CD1c-positive myeloid dendritic cell (primary cell): ENCODE measurements around the gene TTC32.

Experiments
- DNase-seq: peaks from one replicate; pipeline ENCODE4 v3.0.0-alpha.2; 2016; ENCODE audit errors: extremely low spot score

TTC32 gene

DNA sequence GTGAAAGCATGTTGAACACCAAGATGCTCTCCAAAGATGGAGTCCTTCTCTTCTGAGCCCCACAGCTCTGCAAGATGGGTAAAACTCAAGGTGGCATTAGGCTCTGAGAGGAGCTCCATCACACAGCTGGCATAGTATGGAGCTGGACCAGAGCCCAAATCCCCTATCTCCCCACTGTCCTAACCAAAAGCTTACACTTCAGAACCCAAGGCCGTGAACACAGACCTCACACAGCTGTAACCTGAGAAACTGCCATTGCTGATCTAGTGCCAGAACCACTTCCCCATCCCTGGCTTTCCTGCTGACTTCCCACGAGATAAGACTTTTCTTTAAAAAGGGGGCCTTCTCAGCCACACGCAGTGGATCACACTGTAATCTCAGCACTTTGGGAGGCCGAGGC, 25.0 kb downstream of the TTC32 start:
- no peak for DNase-seq

DNA sequence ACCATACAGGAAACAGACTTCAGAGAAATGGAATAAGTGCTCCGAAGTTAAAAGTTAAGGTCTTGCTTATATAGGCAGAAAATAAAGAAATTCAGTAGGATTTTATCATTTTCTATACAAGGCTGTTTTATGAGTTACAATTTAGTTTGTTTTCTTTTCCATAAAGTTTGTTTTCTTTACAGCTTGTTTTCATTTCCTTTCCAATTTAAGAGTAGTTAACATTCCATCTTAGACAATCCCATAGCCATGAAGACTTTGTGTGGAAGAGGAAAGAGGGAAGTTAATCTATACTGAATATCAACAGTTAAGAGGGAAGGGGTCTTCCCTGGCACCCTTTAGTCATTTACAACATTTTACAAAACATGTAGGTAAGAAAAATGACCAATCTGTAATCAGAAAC, 26.5 kb downstream of the TTC32 start:
- DNase-seq = no peak

DNA sequence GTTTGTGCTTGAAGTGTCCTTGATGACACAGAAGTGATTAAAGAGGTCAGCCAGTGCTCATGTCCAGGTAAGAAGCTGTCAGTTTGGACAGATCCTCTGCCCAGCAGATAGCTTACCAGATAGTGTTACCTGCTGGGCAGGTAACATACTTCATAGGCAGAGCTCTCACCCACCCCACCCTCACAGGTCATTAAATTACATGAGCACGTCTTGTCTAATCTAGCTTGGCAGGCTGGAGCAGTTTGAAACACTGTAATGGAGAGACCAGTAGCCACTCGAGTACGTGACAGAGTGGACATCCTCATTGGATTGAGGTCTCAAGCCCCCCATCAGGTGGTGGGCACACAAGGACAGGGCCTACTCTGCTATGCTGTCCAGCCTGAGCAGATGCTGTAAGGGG, 27.1 kb downstream of the TTC32 start:
- no peak for DNase-seq

DNA sequence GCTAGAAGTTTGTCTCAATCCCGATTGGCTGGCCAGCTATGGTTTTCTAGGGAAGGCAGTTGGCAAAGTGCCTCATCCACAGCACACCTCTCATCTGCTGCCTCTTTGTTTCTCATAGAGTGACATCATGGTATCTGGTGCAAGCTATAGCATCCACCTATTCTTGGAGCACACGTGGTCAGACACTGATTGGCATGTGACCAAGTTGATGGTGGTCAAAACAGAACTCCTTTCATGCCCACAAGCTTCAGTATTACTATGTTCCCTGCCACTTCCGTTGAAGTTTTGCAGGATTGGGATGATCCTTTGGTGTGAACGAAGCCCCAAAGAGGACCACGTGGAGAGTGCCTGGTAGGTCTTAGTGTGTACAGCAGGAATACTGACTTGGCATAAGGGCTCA, 28.8 kb downstream of the TTC32 start:
- DNase-seq = no peak

DNA sequence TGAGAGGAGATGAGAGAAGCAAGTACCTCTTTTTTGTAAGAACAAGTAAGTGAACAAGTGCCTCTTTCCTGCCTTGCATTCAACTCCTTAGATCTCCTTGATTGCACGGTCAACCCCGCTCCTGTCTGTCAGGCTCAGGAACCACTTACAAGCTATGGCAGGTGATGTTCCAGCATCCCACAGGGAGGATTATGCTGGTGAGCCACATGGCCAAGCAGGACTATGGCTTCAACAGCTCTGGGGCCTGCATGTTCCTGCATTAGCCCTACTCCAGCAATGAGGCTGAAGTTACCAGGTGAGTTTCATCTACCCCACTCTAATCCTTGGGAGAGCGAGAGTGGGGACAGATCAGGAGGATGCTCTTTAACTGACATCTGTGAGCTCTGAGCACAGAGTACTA, 29.5 kb downstream of the TTC32 start:
- no peak for DNase-seq

DNA sequence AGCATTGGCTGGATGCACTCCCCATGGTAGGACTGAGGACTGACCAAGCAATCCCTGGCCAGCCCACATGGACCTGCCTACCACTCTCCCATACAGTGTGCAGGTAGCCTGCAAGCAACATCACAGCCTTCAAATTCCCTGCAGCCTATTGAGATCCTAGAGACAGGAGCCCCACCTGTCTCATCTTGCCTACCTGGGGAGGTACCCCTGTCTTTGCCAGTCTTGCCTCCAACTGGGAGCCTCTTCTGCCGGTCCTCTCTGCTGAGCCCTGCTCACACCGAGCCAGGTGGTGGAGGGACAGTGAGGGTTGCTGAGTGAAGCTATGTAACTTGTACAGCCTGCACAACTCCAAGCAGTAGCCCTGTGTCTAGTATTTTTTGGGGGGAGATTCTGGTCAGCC, 29.9 kb downstream of the TTC32 start:
- DNase-seq = no peak

DNA sequence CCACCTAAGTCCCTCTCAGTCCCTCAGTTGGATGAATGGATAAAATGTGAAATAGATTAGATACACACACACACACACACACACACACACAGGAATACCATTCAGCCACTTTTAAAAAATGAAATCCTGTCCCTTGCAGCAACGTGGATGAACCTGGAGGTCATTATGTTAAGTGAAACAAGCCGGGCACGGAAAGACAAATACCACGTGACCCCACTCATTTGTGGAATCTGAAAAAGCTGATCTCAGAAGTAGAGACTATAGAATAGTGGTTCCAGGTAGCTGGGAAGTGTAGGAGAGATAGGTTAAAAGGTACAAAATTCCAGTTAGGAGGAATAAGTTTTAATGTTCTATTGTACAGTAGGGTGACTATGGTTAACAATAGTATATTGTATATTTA, 31.0 kb downstream of the TTC32 start:
- DNase-seq = no peak

DNA sequence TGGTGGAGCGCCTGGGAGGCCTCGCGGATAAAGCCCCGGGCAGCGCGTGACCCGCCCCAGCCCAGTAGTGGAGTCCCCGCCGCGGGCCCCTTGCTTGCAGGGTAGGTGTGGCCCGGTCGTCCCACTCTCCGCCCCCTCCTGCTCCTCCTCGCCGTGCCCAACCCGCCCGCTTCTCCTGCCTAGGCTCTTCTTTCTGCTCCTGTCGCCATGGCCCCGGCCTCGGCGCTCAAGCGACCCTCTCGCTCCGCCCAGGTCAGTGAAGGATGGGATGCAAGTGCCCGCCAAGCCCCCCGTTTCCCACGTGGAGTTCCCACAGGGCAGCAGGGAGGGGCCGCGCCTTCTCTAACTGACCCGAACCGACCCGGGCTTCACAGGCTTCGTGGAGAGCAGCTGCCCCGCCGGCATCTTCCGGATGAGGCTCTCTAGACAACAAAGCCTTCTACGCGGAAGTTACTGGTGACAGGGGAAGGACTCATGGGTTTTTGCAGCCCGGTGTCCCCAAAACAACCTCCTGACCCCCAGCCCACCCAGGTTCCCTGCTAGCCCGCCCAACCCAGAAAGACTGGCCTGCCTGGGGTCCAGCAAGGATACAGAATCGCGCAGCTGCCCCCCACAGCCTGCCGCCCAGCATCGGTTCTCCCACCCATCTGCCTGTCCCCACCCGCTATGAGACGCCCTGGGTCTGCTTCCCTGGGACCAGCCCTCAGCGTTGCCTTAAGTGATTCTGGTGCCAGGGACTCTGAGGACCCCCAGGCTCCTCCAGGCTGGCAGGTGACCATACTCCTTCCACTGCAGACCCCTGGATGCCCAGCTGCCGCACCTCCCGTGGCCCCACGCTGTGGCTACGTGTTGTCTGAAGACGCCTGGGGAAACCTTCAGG, 32.8 kb downstream of the TTC32 start:
- DNase-seq = peak; percentile 27

DNA sequence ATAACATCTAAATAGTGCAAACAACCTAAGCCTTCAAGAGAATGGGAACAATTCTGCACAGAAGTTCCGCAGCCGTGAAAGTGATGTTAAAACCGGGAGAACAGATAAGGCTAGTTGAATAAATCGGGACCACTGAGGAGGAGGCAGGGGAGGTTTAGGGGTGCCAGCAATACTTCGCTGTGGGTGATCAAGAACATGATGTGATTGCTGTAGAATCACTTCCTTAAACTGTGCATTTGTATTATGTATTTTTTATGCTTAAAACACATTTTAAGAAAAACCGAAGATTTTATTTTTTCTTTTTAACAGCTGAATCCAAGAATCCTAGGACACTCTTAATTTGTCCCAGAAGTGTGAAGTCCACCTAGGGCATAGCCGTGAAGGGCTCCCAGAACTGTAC, 33.6 kb downstream of the TTC32 start:
- DNase-seq = no peak

DNA sequence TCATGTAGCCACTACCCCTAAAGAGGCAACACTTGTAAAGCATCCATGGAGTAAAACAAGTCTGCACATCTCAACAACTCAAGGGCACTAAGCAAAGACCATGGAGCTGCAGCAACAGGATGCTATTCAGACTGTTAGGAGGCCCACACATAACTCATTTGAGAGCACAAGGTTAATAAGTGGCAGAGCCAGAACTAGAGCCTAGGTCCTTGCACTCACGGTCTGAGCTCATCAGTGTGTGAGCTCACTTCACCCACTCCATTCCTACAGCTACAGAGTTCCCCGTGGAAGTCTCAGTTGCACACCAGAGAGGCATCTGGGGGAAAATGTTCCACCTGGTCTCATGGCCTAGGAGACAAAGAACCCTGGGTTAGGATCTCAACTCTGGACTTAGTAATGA, 35.0 kb downstream of the TTC32 start:
- DNase-seq = no peak

DNA sequence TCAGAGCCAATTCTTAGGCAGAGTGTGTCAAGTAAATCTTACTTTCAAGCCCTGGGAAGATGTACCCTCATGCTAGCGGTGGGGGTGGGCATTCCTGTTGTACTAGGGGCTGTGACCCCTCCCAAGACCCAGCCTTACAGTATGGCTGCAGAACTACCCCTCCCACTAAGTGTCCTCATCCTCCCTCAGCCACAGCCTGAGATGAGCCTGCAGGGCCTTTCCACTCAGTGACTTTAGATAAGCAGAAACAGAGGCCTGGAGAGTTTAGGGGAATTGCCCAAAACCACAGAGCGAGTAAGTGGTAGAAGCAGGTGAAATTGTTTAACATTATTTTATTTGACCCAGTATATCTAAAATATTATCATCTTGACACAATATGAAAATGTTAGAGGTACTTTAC, 36.6 kb downstream of the TTC32 start:
- no peak for DNase-seq

DNA sequence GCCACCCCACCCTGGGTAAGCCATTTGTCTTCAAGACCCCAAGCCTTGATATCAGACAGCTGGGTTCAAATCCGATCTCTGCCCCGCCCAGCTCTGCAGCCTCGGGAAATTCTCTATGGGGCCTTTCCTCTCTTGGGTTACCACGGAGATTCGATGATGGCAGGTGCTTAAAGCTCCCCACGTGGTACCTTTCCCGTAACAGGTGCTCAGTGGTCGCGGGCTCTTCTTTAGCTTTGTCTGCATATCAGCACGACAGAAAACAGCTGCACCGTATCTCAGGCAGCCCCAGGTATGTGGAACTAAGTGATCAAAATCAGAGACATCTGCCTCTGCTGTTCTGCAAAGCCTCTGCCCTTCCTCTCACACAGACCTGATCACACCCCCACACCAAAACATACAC, 37.4 kb downstream of the TTC32 start:
- DNase-seq = no peak

DNA sequence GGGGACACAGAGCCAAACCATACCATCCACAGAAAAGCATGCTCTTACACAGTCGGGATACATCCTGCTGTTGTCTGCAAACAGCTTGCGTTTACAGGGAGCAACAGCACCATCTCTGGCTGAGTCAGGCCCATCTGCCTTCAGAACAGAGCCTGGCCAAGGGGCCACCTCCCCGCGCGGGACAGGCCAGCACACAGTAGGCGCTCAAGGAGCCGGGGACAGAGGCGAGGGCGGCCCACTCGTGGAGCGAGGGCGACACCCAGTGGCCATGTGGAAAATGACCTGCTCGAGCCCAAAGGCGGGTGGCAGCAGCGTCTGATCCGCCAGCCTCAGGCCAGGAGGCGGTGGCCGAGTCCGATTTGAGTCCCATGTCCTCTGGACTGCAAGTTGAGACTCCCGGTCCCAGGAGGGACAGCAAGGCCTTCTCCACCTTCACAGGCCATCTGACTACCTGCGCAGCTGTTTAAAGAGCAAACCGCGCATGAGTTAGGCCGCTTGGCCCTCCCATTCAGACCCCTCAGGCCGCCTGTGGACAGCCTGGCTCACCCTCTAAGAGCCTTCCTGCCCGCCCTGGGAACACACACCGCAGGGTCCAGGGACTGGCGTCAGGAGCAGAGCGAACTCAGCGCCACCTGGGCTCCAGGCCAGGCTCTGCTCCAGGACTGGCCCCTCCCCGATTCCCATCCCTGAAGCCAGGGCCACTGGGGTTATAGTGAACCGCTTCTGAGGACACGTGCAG, 38.3 kb downstream of the TTC32 start:
- peak; percentile 74 for DNase-seq

DNA sequence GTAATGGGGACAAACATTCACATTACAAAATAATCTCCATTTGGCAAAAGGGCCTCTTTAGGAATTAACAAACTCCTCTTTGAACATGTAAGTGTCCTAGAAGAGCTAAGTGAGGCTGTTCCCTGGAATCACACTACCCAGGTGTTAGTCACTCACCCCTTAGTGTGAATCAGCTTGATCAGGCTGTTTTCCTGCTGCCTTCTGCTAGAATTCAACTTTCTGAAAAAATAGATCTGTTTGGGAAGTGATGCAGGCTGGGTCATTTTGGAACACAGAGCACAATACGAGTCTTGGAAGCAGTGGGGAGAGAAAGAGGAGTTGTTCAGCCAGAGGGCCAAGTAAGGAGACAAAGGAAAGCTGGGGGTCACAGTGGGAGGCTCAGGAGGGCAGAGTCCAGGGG, 40.0 kb downstream of the TTC32 start:
- no peak for DNase-seq

DNA sequence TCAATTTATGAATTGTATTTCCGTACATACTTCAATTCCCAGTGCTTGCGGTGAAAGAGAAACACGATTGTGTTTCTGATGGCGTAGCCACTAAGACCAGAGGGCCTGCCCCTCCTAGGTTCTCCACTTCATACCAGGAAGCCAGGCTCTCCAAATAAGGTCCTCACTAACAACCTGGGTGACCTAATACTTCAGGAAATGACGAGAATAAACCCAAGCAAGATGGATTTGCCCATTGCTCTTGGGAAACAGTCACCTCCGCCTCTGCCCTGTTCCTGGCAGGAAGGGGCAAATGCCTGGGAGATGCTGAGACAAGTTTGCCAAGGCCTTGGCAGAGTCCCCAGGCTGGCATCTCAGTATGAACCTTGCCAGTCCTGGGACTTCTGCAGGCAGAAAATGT, 41.8 kb downstream of the TTC32 start:
- no peak for DNase-seq

DNA sequence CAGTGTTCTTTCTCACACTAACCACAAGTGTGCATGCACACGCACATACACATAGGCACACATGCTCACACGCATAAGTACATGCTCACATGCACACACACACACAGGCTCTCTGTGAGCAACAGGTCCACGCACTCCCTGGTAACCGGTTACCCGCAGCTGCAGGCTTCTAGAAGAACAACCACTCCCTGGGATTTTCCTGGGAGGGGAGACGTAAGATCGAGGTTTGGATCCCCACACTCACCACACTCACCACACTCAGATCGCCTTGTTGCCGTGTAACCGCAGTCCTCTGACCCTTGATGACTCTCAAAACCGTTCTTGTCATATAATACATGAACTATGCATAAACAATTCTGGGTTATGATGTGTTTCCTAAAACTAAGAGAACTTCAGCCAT, 42.2 kb downstream of the TTC32 start:
- DNase-seq = no peak

DNA sequence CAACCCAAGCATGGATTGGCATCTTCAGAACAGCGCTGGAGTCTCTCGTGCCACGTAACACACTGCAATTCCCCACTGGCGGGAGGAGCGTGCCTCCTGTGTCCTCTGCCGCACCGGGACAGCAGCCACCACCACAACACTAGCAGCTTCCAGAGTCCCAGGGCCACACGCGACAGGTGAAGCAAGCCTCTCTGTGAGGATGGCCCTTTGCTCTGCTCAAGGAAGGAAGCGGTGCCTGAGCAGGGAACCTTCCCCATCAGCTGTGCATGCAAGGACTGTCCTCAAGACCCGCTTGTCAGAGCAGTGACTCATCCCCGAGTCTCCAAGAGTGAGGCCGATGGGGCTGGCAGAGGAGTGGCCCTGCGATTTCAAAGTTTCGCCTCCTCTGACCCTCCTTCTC, 44.0 kb downstream of the TTC32 start:
- DNase-seq = no peak

DNA sequence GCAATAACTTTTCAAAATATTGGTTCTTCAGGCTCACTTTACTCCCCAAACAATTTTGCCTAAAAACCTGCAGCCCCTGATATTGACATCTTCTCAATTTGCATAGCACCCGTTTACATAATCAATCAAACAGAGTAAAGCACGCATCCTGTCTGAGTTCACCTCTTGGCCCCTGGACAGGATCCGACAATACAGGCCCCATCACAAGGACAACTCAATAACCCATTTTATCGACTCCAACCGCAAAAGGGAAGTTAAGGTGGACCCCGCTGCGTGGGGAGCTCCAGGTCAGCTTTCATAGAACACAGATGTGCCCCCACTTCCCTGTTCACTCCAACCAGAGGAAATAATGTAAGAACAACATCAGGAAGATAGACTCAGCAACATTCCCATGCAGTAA, 44.7 kb downstream of the TTC32 start:
- DNase-seq = no peak

DNA sequence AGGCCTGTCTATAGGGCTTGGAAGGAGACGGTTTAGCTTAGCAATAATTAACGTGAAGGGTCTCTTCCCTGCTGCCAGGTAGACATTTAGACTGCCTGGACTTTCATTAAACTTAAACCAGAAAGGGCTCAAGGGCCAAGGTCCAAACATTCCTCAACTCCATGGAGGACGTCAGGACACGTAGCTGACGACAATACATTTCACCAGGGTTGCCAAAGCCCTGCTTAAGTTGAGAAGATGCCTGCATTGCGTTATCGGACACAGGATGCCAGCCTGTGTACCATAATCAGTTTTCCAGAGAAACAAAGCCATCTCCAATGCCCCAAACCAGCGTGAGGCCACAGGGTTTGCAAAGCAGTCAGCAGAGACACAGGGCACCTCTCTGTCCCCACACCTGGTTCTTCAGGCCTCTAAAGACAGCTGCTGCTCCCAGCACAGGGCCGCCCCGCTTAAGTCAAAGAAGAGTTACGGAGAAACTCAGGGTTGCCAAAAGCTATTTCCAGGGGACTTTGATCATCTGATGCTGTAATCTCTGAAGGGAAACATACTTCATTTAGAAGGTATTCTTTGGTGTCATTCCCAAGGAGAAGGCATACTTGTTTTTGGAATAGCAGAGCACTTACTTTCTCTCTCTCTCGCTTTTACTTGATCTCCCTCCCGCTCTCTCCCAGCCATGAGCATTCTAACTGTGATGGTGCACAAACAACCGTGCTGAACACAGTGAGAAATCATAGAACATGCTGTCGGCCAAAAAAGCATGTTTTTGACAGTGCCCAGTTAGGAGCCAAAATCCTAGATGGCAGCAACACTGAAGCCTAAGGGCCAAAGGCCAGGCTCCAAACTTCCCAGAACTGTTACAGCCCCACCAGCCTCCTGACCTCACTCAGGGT, 46.0 kb downstream of the TTC32 start:
- no peak for DNase-seq

DNA sequence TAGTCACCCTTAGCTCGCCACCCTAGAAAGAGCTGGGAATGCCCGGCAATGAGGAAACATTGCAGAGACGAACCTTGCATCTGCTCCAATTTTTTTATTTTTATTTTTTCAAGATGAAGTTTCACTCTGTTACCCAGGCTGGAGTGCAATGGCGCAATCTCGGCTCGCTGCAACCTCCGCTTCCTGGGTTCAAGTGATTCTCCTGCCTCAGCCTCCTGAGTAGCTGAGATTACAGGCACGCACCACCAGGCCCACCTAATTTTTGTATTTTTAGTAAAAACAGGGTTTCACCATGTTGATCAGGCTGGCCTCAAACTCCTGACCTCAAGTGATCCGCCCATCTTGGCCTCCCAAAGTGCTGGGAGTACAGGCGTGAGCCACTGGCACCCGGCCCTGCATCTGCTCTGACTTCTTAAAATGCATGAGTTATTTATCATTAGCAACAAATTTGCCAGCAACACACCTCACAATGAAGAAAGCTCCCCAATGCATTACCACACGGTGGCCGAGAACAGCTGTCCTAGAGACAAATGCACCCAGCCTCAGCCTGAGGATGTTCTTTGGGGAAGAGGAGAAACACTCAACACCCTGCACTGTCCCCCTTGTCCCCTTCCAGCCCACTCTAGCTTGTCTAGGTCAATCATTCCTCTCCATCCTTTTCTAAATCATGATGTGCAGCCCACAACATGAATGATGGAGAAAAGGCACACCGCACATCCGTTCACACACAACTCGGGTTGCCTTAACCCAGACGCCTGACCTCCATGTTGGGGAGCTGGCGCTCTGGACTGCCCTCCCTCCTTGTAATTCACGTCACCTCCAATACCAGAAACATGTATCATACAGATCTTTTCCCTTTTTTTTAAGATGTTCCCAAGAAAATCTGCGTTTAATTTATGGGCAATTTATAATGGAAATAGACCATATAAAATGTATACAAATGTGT, 46.9 kb downstream of the TTC32 start:
- no peak for DNase-seq

DNA sequence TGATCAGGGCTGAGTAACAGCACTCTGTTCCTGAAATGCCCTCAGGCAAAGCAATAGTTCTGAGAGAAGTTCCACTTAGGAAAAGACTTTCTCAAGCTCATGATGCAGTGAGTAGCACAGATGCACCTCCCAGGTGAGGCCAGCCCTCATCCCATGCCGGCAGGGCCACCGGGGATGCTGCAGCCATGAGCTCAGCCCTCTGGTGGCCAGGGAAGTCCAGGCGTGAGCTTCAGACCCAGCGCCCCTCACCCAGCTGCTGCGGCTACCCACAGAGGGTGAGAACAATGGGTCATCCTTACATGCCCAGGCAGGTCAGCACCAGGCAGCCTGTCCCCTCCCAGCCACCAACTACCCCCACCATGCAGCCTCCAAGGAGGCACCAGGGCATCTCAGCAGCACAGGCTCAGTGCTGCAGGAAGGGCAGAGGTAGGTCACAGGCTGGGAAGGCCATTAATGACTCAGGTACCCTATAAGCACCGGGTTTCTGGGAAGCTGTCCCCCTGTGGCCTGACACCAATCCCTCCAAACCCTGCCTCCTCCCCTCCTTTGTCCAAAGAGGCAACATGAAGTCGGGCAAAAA, 50.6 kb downstream of the TTC32 start:
- no peak for DNase-seq
